Neural cell (in vitro differentiated cells): ENCODE results near the gene ALG3.

Experiments
- CTCF ChIP-seq: fragments of 450-650 bp; IDR thresholded peaks from 2 replicates; pipeline ENCODE4 v1.5.1; 2014; ENCODE audit warnings: antibody characterized with exemption, mild to moderate bottlenecking, moderate library complexity; ENCODE audit not compliant: poor library complexity, severe bottlenecking
- EP300 ChIP-seq: fragments of 450-650 bp; conservative IDR thresholded peaks from 2 replicates; pipeline ENCODE4 v1.6.1; 2014; ENCODE audit warnings: antibody characterized with exemption, mild to moderate bottlenecking, moderate library complexity; ENCODE audit not compliant: poor library complexity, severe bottlenecking
- EZH2 ChIP-seq: fragments of 200-600, 300-800 bp; shearing (Covaris generic), sonication (generic); IDR thresholded peaks from 2 replicates; pipeline ENCODE4 v1.6.1; 2014; ENCODE audit warnings: antibody characterized with exemption, low read length, borderline replicate concordance, mild to moderate bottlenecking; ENCODE audit not compliant: insufficient read depth, poor library complexity, severe bottlenecking
- MXI1 ChIP-seq: fragments of 450-650 bp; conservative IDR thresholded peaks from 2 replicates; pipeline ENCODE4 v1.6.1; 2014; ENCODE audit warnings: antibody characterized with exemption, mild to moderate bottlenecking; ENCODE audit not compliant: poor library complexity, severe bottlenecking
- POLR2AphosphoS5 ChIP-seq: IDR thresholded peaks from 2 replicates; pipeline ENCODE4 v1.6.1; 2012
- RAD21 ChIP-seq: fragments of 450-650 bp; conservative IDR thresholded peaks from 2 replicates; pipeline ENCODE4 v1.6.1; 2014; ENCODE audit warnings: antibody characterized with exemption, mild to moderate bottlenecking, moderate library complexity
- REST ChIP-seq: IDR thresholded peaks from 2 replicates; pipeline ENCODE4 v1.6.1; 2012; ENCODE audit warnings: borderline replicate concordance
- SMC3 ChIP-seq: fragments of 450-650 bp; conservative IDR thresholded peaks from 2 replicates; pipeline ENCODE4 v1.6.1; 2014; ENCODE audit warnings: antibody characterized with exemption, mild to moderate bottlenecking, moderate library complexity; ENCODE audit not compliant: poor library complexity
- TAF1 ChIP-seq: IDR thresholded peaks from 2 replicates; pipeline ENCODE4 v1.6.1; 2012; ENCODE audit warnings: low read depth

GRCh38 chr3:184238246-184238818 lies 10.4 kb downstream of the ALG3 start:
- no peak for TF ChIP-seq CTCF
- TF ChIP-seq EZH2, result no peak
- TF ChIP-seq EP300, result no peak
- no peak for TF ChIP-seq REST
- no peak for TF ChIP-seq POLR2AphosphoS5
- no peak for TF ChIP-seq RAD21
- TF ChIP-seq TAF1, result no peak
- TF ChIP-seq MXI1, result no peak
- TF ChIP-seq SMC3, result no peak
